HEK293 (cell line): Measurements from ENCODE around the gene ADGRG7.

Experiments
- IKZF3 ChIP-seq: fragments of 450-650 bp; IDR thresholded peaks from 2 replicates; pipeline ENCODE4 v1.5.0; 2018; ENCODE audit warnings: missing biosample characterization, mild to moderate bottlenecking, missing genetic modification characterization, moderate library complexity
- KLF9 ChIP-seq: fragments of 450-650 bp; formaldehyde crosslinking; IDR thresholded peaks from 2 replicates; pipeline ENCODE4 v1.5.1; 2016; ENCODE audit warnings: missing biosample characterization, missing genetic modification characterization, low read depth
- SP2 ChIP-seq: fragments of 450-650 bp; formaldehyde crosslinking; IDR thresholded peaks from 2 replicates; pipeline ENCODE4 v1.5.1; 2016; ENCODE audit warnings: missing biosample characterization, missing genetic modification characterization
- TCF7L2 ChIP-seq: IDR thresholded peaks from 2 replicates; pipeline ENCODE4 v1.6.1; 2011; ENCODE audit warnings: low read depth, mild to moderate bottlenecking, inconsistent platforms, low read length, moderate library complexity, borderline replicate concordance
- ZBTB20 ChIP-seq: fragments of 450-650 bp; formaldehyde crosslinking; IDR thresholded peaks from 2 replicates; pipeline ENCODE4 v1.5.1; 2016; ENCODE audit warnings: missing biosample characterization, missing genetic modification characterization
- TF ChIP-seq, protein P1 (sequence below): fragments of 450-650 bp; formaldehyde crosslinking; IDR thresholded peaks from 2 replicates; pipeline ENCODE4 v1.5.1; 2016; ENCODE audit warnings: missing biosample characterization, missing genetic modification characterization

GRCh38 chr3:100580147-100580546 lies 29.3 kb upstream of the ADGRG7 start:
- TF ChIP-seq, protein P1, sequence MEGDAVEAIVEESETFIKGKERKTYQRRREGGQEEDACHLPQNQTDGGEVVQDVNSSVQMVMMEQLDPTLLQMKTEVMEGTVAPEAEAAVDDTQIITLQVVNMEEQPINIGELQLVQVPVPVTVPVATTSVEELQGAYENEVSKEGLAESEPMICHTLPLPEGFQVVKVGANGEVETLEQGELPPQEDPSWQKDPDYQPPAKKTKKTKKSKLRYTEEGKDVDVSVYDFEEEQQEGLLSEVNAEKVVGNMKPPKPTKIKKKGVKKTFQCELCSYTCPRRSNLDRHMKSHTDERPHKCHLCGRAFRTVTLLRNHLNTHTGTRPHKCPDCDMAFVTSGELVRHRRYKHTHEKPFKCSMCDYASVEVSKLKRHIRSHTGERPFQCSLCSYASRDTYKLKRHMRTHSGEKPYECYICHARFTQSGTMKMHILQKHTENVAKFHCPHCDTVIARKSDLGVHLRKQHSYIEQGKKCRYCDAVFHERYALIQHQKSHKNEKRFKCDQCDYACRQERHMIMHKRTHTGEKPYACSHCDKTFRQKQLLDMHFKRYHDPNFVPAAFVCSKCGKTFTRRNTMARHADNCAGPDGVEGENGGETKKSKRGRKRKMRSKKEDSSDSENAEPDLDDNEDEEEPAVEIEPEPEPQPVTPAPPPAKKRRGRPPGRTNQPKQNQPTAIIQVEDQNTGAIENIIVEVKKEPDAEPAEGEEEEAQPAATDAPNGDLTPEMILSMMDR: no peak
- no peak for TF ChIP-seq SP2
- no peak for TF ChIP-seq IKZF3 (tag by site-specific recombination)
- TF ChIP-seq TCF7L2: no peak
- no peak for TF ChIP-seq ZBTB20 (tag by site-specific recombination)
- TF ChIP-seq KLF9 (tag by site-specific recombination): no peak
